SH-SY5Y (cell line): ENCODE data around the gene CD3D.

Experiments used
- GATA2 ChIP-seq: IDR thresholded peaks from 2 replicates; pipeline ENCODE4 v1.6.1; 2011; ENCODE audit warnings: mild to moderate bottlenecking, low read depth, low read length
- GATA3 ChIP-seq: IDR thresholded peaks from 2 replicates; pipeline ENCODE4 v1.6.1; 2011; ENCODE audit warnings: low read depth, mild to moderate bottlenecking, low read length, moderate library complexity

DNA sequence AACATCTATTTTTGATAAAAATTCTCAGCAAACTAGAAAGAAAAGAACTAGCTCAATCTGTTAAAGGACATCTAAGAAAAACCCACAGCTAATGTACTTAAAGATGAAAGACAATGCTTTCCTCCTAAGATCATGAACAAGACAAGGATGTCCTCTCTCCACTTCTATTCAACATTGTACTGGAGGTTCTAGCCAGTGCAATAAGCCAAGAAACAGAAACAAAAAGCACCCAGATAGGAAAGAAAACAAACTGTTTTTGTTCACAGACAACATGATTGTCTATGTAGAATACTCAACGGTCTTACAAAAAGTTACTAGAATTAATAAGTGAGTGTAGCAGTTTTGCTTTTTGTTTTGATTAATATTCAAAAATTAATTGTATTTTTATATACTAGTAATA is 7.8 kb downstream of the CD3D start:
- TF ChIP-seq GATA2 (no peak), GATA3 (no peak)
